Glutamatergic neuron (in vitro differentiated cells): Measurements from ENCODE around the gene METTL27. TPM values are rescaled to one million over a fixed set of nuclear protein-coding genes. Genes with fewer than 3 reads are reported as not detected.
"Not testable (repeated sequence)": the region's sequence is repeated elsewhere in the genome, so short reads cannot be mapped to it uniquely, and the experiment has no call there.

Experiments
- DNase-seq: peaks from one replicate; pipeline ENCODE4 v3.0.0; 2022
- H3K27ac Mint-ChIP-seq: one replicate; pipeline ENCODE4 v1.8.0; 2020; ENCODE audit warnings: mild to moderate bottlenecking, mixed read lengths, inconsistent platforms; ENCODE audit not compliant: unreplicated experiment
- H3K27me3 Mint-ChIP-seq: one replicate; pipeline ENCODE4 v1.8.0; 2020; ENCODE audit warnings: mild to moderate bottlenecking, moderate library complexity, mixed read lengths, inconsistent platforms; ENCODE audit not compliant: unreplicated experiment
- H3K36me3 Mint-ChIP-seq: one replicate; pipeline ENCODE4 v1.8.0; 2020; ENCODE audit warnings: mild to moderate bottlenecking, mixed read lengths, inconsistent platforms; ENCODE audit not compliant: unreplicated experiment
- H3K4me1 Mint-ChIP-seq: one replicate; pipeline ENCODE4 v1.8.0; 2020; ENCODE audit warnings: mild to moderate bottlenecking, low read depth, mixed read lengths, inconsistent platforms; ENCODE audit not compliant: unreplicated experiment
- H3K4me3 Mint-ChIP-seq: one replicate; pipeline ENCODE4 v1.8.0; 2020; ENCODE audit warnings: mild to moderate bottlenecking, mixed read lengths, inconsistent platforms; ENCODE audit not compliant: unreplicated experiment
- H3K9me3 Mint-ChIP-seq: one replicate; pipeline ENCODE4 v1.8.0; 2020; ENCODE audit warnings: mild to moderate bottlenecking, moderate library complexity, mixed read lengths, inconsistent platforms; ENCODE audit not compliant: unreplicated experiment
- total RNA-seq: library from RNA; stranded (reverse); fragmentation: NEBNext Ultra II Directional; extraction: Animal tissue kit (Norgen Biotek cat#: 25700); gene quantifications from one replicate; pipeline ENCODE4 v1.2.1, GENCODE V29; 2021; ENCODE audit not compliant: unreplicated experiment
- TF ChIP-seq, protein P1 (sequence below): fragments of 200-600 bp; sonication (generic); IDR thresholded peaks from one replicate; pipeline ENCODE4 v1.5.0; 2021; ENCODE audit not compliant: partially characterized antibody, unreplicated experiment

METTL27 gene
- total RNA-seq, 1 donor from 2014 or later = 2.9 TPM

DNA sequence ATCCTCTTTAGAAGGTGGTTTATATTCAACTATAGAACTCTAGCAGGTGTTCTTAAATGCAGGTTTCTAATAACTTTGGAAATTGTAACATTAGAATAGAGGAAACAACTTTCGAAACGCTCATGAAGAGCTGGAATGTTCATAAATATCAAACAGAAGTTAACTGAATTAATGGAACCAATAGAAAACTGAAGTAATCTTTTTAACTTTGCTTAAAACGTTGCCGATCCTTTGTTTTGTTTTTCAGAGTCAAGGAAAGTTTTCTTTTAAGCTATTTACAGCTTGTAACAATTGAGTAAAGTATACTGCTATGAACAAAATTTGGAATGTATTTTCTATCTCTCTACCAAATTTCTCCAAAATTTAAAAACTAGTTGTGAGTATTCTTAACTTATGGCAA, 53.3 kb downstream of the METTL27 start:
- Mint-ChIP-seq H3K9me3 (no peaks in the 10 kb centered on the region), H3K4me1 (peaks cover 2% of the 10 kb centered on the region), H3K27ac (no peak overlapping the region), H3K36me3 (peaks cover 5% of the 10 kb centered on the region), H3K27me3 (no peaks in the 10 kb centered on the region), H3K4me3 (no peak overlapping the region)
- DNase-seq = no peak
- TF ChIP-seq, protein P1, sequence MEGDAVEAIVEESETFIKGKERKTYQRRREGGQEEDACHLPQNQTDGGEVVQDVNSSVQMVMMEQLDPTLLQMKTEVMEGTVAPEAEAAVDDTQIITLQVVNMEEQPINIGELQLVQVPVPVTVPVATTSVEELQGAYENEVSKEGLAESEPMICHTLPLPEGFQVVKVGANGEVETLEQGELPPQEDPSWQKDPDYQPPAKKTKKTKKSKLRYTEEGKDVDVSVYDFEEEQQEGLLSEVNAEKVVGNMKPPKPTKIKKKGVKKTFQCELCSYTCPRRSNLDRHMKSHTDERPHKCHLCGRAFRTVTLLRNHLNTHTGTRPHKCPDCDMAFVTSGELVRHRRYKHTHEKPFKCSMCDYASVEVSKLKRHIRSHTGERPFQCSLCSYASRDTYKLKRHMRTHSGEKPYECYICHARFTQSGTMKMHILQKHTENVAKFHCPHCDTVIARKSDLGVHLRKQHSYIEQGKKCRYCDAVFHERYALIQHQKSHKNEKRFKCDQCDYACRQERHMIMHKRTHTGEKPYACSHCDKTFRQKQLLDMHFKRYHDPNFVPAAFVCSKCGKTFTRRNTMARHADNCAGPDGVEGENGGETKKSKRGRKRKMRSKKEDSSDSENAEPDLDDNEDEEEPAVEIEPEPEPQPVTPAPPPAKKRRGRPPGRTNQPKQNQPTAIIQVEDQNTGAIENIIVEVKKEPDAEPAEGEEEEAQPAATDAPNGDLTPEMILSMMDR = no peak

DNA sequence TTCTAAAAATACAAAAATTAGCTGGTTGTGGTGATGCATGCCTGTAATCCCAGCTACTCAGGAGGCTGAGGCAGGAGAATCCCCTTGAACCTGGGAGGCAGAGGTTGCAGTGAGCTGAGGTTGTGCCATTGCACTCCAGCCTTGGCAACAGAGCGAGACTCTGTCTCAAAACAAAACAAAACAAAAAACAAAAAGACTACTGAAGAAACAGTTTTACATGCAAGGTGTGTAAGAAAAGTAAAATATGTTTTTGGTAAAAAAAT, 54.6 kb downstream of the METTL27 start:
- not testable (repeated sequence) for H3K27me3 Mint-ChIP-seq, H3K4me1 Mint-ChIP-seq, H3K36me3 Mint-ChIP-seq, DNase-seq, H3K27ac Mint-ChIP-seq, H3K4me3 Mint-ChIP-seq, H3K9me3 Mint-ChIP-seq

DNA sequence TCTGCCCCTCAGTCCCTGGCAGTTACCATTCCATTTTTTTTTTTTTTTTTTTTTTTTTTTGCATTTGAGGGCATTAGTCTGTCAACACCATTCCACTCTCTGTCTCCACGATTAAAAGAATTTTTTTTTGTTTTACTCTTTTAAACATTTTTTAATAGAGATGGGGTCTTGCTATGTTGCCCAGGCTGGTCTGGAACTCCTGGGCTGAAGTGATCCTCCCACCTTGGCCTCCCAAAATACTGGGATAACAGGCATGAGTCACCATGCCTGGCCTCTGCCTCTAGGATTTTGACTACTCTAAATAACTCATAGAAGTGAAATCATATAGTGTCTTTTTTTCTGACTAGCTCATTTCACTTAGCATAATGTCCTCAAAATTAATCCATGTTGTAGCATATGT, 55.7 kb downstream of the METTL27 start:
- H3K27ac Mint-ChIP-seq = no peak overlapping the region
- H3K4me3 Mint-ChIP-seq = no peak overlapping the region

More for the DNA sequence above, 55.7 kb downstream of the METTL27 start:
- DNase-seq = no peak
- Mint-ChIP-seq H3K36me3 (peaks cover 10% of the 10 kb centered on the region), H3K27me3 (no peaks in the 10 kb centered on the region), H3K9me3 (peaks cover 3% of the 10 kb centered on the region), H3K4me1 (no peaks in the 10 kb centered on the region)
- TF ChIP-seq, protein P1 = no peak

Other genes starting within 250 kb of the METTL27 start
- 0.86 TPM for gene MLXIPL, start 218.0 kb downstream of the METTL27 start, total RNA-seq
- gene VPS37D, start 174.7 kb downstream of the METTL27 start, total RNA-seq = 17.2 TPM
- gene DNAJC30, start 159.1 kb downstream of the METTL27 start, total RNA-seq = 8.4 TPM
- gene BUD23, start 158.9 kb downstream of the METTL27 start, total RNA-seq = 42.6 TPM
- gene STX1A, start 122.8 kb downstream of the METTL27 start, total RNA-seq = 119 TPM
- gene ABHD11, start 103.7 kb downstream of the METTL27 start, total RNA-seq = 13.9 TPM
- not detected for gene CLDN3, start 72.2 kb downstream of the METTL27 start, total RNA-seq
- gene CLDN4, start 11.5 kb downstream of the METTL27 start, total RNA-seq = 0.54 TPM
- not detected for gene TMEM270, start 18.6 kb upstream of the METTL27 start, total RNA-seq
- gene ELN, start 185.7 kb upstream of the METTL27 start, total RNA-seq = 3.7 TPM
- 178 TPM for gene LIMK1, start 241.3 kb upstream of the METTL27 start, total RNA-seq